ENCODE measurements around the gene ATXN1.
"Not testable (repeated sequence)": the region's sequence is repeated elsewhere in the genome, so short reads cannot be mapped to it uniquely, and the experiment has no call there.

Gene ATXN1

GRCh38 chr6:16623029-16623653 is 138.1 kb downstream of the ATXN1 start:
- no peak for ATAC-seq (ENCODE audit: low read depth)
- Histone ChIP-seq H3K4me1 (ENCODE audit: insufficient read depth, poor library complexity, severe bottlenecking) (no peaks in the 10 kb centered on the region), H3K4me3 (ENCODE audit: severe bottlenecking) (no peak overlapping the region), H3K9me3 (ENCODE audit: severe bottlenecking) (no peaks in the 10 kb centered on the region), H3K27me3 (ENCODE audit: insufficient read depth, poor library complexity, severe bottlenecking) (no peaks in the 10 kb centered on the region), H3K36me3 (ENCODE audit: low read depth) (no peaks in the 10 kb centered on the region), H3K27ac (ENCODE audit: poor library complexity, severe bottlenecking) (no peak overlapping the region)
- DNase-seq (ENCODE audit: low spot score) = no peak
- TF ChIP-seq CTCF (IDR thresholded peaks at IDR 0.05; ENCODE audit: poor library complexity, severe bottlenecking) = no peak

- no peak overlapping the region for H3K27ac ChIP-seq (ENCODE audit: poor library complexity, severe bottlenecking)
- H3K4me3 ChIP-seq (ENCODE audit: severe bottlenecking) = no peak overlapping the region
- H3K4me1 ChIP-seq (ENCODE audit: insufficient read depth, poor library complexity, severe bottlenecking) = no peaks in the 10 kb centered on the region
- no peaks in the 10 kb centered on the region for H3K36me3 ChIP-seq (ENCODE audit: low read depth)
- no peaks in the 10 kb centered on the region for H3K27me3 ChIP-seq (ENCODE audit: insufficient read depth, poor library complexity, severe bottlenecking)
- no peaks in the 10 kb centered on the region for H3K9me3 ChIP-seq (ENCODE audit: severe bottlenecking)
- TF ChIP-seq CTCF (IDR thresholded peaks at IDR 0.05; ENCODE audit: poor library complexity, severe bottlenecking) = no peak
- DNase-seq (ENCODE audit: low spot score) = no peak
- no peak for ATAC-seq (ENCODE audit: low read depth)
These were observed 139.1 kb downstream of the ATXN1 start for GRCh38 chr6:16622193-16622592.

GRCh38 chr6:16621002-16621401 is 140.3 kb downstream of the ATXN1 start:
- Histone ChIP-seq H3K4me1 (ENCODE audit: insufficient read depth, poor library complexity, severe bottlenecking) (no peaks in the 10 kb centered on the region), H3K9me3 (ENCODE audit: severe bottlenecking) (no peaks in the 10 kb centered on the region), H3K27ac (ENCODE audit: poor library complexity, severe bottlenecking) (no peak overlapping the region), H3K36me3 (ENCODE audit: low read depth) (no peaks in the 10 kb centered on the region), H3K4me3 (ENCODE audit: severe bottlenecking) (no peak overlapping the region), H3K27me3 (ENCODE audit: insufficient read depth, poor library complexity, severe bottlenecking) (no peaks in the 10 kb centered on the region)
- ATAC-seq (ENCODE audit: low read depth) (no peak), DNase-seq (ENCODE audit: low spot score) (no peak)
- TF ChIP-seq CTCF (IDR thresholded peaks at IDR 0.05; ENCODE audit: poor library complexity, severe bottlenecking) = no peak

GRCh38 chr6:16619777-16620176 is 141.5 kb downstream of the ATXN1 start:
- H3K36me3 ChIP-seq (ENCODE audit: low read depth) = no peaks in the 10 kb centered on the region
- no peak overlapping the region for H3K27ac ChIP-seq (ENCODE audit: poor library complexity, severe bottlenecking)
- H3K4me1 ChIP-seq (ENCODE audit: insufficient read depth, poor library complexity, severe bottlenecking) = no peaks in the 10 kb centered on the region
- no peak for ATAC-seq (ENCODE audit: low read depth)
- H3K9me3 ChIP-seq (ENCODE audit: severe bottlenecking) = no peaks in the 10 kb centered on the region
- H3K4me3 ChIP-seq (ENCODE audit: severe bottlenecking) = no peak overlapping the region
- no peak for DNase-seq (ENCODE audit: low spot score)
- no peak for TF ChIP-seq CTCF (IDR thresholded peaks at IDR 0.05; ENCODE audit: poor library complexity, severe bottlenecking)
- no peaks in the 10 kb centered on the region for H3K27me3 ChIP-seq (ENCODE audit: insufficient read depth, poor library complexity, severe bottlenecking)

GRCh38 chr6:16618962-16619361 is 142.3 kb downstream of the ATXN1 start:
- no peak overlapping the region for H3K27ac ChIP-seq (ENCODE audit: poor library complexity, severe bottlenecking)
- ATAC-seq (ENCODE audit: low read depth) (no peak), DNase-seq (ENCODE audit: low spot score) (no peak)
- TF ChIP-seq CTCF (IDR thresholded peaks at IDR 0.05; ENCODE audit: poor library complexity, severe bottlenecking) = no peak
- H3K27me3 ChIP-seq (ENCODE audit: insufficient read depth, poor library complexity, severe bottlenecking) = no peaks in the 10 kb centered on the region
- H3K4me3 ChIP-seq (ENCODE audit: severe bottlenecking) = no peak overlapping the region
- no peaks in the 10 kb centered on the region for H3K36me3 ChIP-seq (ENCODE audit: low read depth)
- H3K9me3 ChIP-seq (ENCODE audit: severe bottlenecking) = no peaks in the 10 kb centered on the region
- no peaks in the 10 kb centered on the region for H3K4me1 ChIP-seq (ENCODE audit: insufficient read depth, poor library complexity, severe bottlenecking)

- H3K9me3 ChIP-seq (ENCODE audit: severe bottlenecking); DNase-seq (ENCODE audit: low spot score); H3K4me1 ChIP-seq (ENCODE audit: insufficient read depth, poor library complexity, severe bottlenecking); H3K27me3 ChIP-seq (ENCODE audit: insufficient read depth, poor library complexity, severe bottlenecking); H3K4me3 ChIP-seq (ENCODE audit: severe bottlenecking); H3K36me3 ChIP-seq (ENCODE audit: low read depth); ATAC-seq (ENCODE audit: low read depth); H3K27ac ChIP-seq (ENCODE audit: poor library complexity, severe bottlenecking): not testable (repeated sequence)
These were observed 146.0 kb downstream of the ATXN1 start for GRCh38 chr6:16615215-16615614.

- H3K4me1 ChIP-seq (ENCODE audit: insufficient read depth, poor library complexity, severe bottlenecking); ATAC-seq (ENCODE audit: low read depth); H3K36me3 ChIP-seq (ENCODE audit: low read depth): not testable (repeated sequence)
These were observed 147.1 kb downstream of the ATXN1 start for GRCh38 chr6:16614143-16614542.

More at GRCh38 chr6:16614143-16614542, 147.1 kb downstream of the ATXN1 start:
- H3K4me3 ChIP-seq (ENCODE audit: severe bottlenecking); H3K27ac ChIP-seq (ENCODE audit: poor library complexity, severe bottlenecking); DNase-seq (ENCODE audit: low spot score); H3K9me3 ChIP-seq (ENCODE audit: severe bottlenecking); H3K27me3 ChIP-seq (ENCODE audit: insufficient read depth, poor library complexity, severe bottlenecking): not testable (repeated sequence)

Data from RWPE2 (cell line).